PC-9 (cell line): Measurements from ENCODE around the gene RAB4A. TPM values are rescaled to one million over a fixed set of nuclear protein-coding genes. Genes with fewer than 3 reads are reported as not detected.
A peak's percentile ranks its signal among the peaks of the same experiment; 100 is the strongest.

Experiments used
- BruUV-seq: library from RNA; stranded (reverse); fragments of 400-500 nt; replicated peaks from 2 replicates; lab custom pipeline; 2021; lab: Mats Ljungman, UMichigan
- CTCF ChIA-PET: fragments of 300-600 bp; sonication (Branson Sonifier 250); formaldehyde crosslinking; loops from one replicate; lab custom pipeline; 2022; ENCODE audit warnings: antibody characterized with exemption; lab: Charles Lee
- POLR2A ChIA-PET: fragments of 300-600 bp; sonication (Branson Sonifier 250); formaldehyde crosslinking; loops from one replicate; lab custom pipeline; 2022; ENCODE audit warnings: antibody characterized with exemption; ENCODE audit not compliant: unreplicated experiment; lab: Charles Lee
- DNase-seq, 2 experiments: peaks; one replicate each; pipeline versions ENCODE4 v3.0.0 to v3.0.0-alpha.2; 2015 to 2022; ENCODE audit warnings: mixed read lengths in 1 of 2
- H2AFZ ChIP-seq: fragments of 200-600 bp; sonication (generic); 2 replicates; pipeline ENCODE4 v1.8.1; 2017; ENCODE audit warnings: antibody characterized with exemption
- H3F3A ChIP-seq: fragments of 200-600 bp; sonication (generic); 2 replicates; pipeline ENCODE4 v1.8.1; 2017; ENCODE audit warnings: antibody characterized with exemption, mild to moderate bottlenecking, low read depth; ENCODE audit not compliant: insufficient read depth
- H3K27ac ChIP-seq: fragments of 200-600 bp; sonication (generic); 2 replicates; pipeline ENCODE4 v1.6.1; 2016; ENCODE audit warnings: mixed run types
- H3K27me3 ChIP-seq: fragments of 200-600 bp; sonication (generic); 2 replicates; pipeline ENCODE4 v1.6.1; 2016; ENCODE audit warnings: low read depth, mixed run types; ENCODE audit not compliant: insufficient read depth
- H3K36me3 ChIP-seq: fragments of 200-600 bp; sonication (generic); 2 replicates; pipeline ENCODE4 v1.6.1; 2016; ENCODE audit warnings: low read depth, mixed run types
- H3K4me1 ChIP-seq: fragments of 200-600 bp; sonication (generic); replicated peaks from 2 replicates; pipeline ENCODE4 v1.6.1; 2016; ENCODE audit warnings: mixed run types; ENCODE audit not compliant: insufficient read depth
- H3K4me2 ChIP-seq: fragments of 200-600 bp; sonication (generic); 2 replicates; pipeline ENCODE4 v1.6.1; 2017; ENCODE audit warnings: mixed run types
- H3K4me3 ChIP-seq: fragments of 200-600 bp; sonication (generic); 2 replicates; pipeline ENCODE4 v1.6.1; 2016; ENCODE audit warnings: mixed run types
- H3K79me2 ChIP-seq: fragments of 200-600 bp; sonication (generic); 2 replicates; pipeline ENCODE4 v1.6.1; 2017; ENCODE audit warnings: low read depth, mixed run types
- H3K9me2 ChIP-seq: fragments of 200-600 bp; sonication (generic); 2 replicates; pipeline ENCODE4 v1.8.1; 2017; ENCODE audit warnings: mild to moderate bottlenecking; ENCODE audit not compliant: insufficient read depth
- H3K9me3 ChIP-seq: fragments of 200-600 bp; sonication (generic); 2 replicates; pipeline ENCODE4 v1.8.1; 2016; ENCODE audit warnings: low read depth; ENCODE audit not compliant: insufficient read depth
- H4K20me1 ChIP-seq: fragments of 200-600 bp; sonication (generic); 2 replicates; pipeline ENCODE4 v1.8.1; 2017; ENCODE audit not compliant: insufficient read depth
- EZH2 ChIP-seq: fragments of 200-600 bp; sonication (generic); IDR thresholded peaks from 2 replicates; pipeline ENCODE4 v1.8.0; 2017; ENCODE audit warnings: antibody characterized with exemption, low read depth
- intact Hi-C: fragments of 100-400 bp; cut with micrococcal nuclease; formaldehyde crosslinking; loops from one replicate; pipeline ENCODE4 v1.10.0; 2022; ENCODE audit not compliant: unreplicated experiment
- total RNA-seq: library from RNA; stranded (reverse); gene quantifications from 2 replicates; pipeline ENCODE4 v1.2.3, GENCODE V29; 2021
- TF ChIP-seq, protein P1 (sequence below): fragments of 200-600 bp; sonication (generic); conservative IDR thresholded peaks from 2 replicates; pipeline ENCODE4 v1.6.1; 2017; ENCODE audit warnings: mixed run types, antibody characterized with exemption, mild to moderate bottlenecking, moderate library complexity

Gene RAB4A
- total RNA-seq, 1 experiment from 2014 or later: 29.0 TPM

DNA sequence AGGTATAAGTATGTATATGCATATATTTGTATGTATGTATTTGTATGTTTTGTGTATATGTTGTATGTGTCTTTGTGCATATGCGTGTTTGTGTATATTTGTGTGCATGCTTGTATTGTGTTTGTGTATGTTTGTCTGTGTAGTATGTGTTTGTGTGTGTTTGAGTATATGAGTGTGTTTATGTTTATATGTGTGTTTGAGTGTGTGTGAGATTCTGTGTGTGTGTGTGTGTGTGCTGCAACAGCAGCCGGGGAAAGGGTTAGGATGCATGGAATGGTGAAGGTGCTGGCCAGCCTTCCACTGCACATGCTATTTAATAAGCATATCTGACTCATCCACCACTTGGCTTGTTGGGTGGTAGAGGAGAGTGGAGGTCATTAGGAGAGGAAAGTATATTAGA is 46.6 kb upstream of the RAB4A start:
- no peaks in the 10 kb centered on the region for H3K36me3 ChIP-seq
- no TSS peak for BruUV-seq
- peaks cover 7% of the 10 kb centered on the region; the same call in 1 of the 2 replicates for H3K9me3 ChIP-seq
- no peaks in the 10 kb centered on the region; the same call in 1 of the 2 replicates for H4K20me1 ChIP-seq
- no peak for DNase-seq
- intact Hi-C loops: loop anchor here (10.0 kb wide), 4 partner anchors 390 to 1090 kb away; partner anchors contain the start of gene TRIM17
- H3K4me1 ChIP-seq: peaks cover 33% of the 10 kb centered on the region
- POLR2A ChIA-PET: no interaction called here
- H3K27me3 ChIP-seq: peaks cover 24% of the 10 kb centered on the region
- no peak for TF ChIP-seq EZH2
- TF ChIP-seq, protein P1, sequence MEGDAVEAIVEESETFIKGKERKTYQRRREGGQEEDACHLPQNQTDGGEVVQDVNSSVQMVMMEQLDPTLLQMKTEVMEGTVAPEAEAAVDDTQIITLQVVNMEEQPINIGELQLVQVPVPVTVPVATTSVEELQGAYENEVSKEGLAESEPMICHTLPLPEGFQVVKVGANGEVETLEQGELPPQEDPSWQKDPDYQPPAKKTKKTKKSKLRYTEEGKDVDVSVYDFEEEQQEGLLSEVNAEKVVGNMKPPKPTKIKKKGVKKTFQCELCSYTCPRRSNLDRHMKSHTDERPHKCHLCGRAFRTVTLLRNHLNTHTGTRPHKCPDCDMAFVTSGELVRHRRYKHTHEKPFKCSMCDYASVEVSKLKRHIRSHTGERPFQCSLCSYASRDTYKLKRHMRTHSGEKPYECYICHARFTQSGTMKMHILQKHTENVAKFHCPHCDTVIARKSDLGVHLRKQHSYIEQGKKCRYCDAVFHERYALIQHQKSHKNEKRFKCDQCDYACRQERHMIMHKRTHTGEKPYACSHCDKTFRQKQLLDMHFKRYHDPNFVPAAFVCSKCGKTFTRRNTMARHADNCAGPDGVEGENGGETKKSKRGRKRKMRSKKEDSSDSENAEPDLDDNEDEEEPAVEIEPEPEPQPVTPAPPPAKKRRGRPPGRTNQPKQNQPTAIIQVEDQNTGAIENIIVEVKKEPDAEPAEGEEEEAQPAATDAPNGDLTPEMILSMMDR: no peak
- H3K4me3 ChIP-seq: no peak overlapping the region
- CTCF ChIA-PET: no interaction called here
- no peaks in the 10 kb centered on the region for H3K79me2 ChIP-seq
- peaks cover 38% of the 10 kb centered on the region for H3F3A ChIP-seq
- no peaks in the 10 kb centered on the region for H3K9me2 ChIP-seq
- H2AFZ ChIP-seq: no peak overlapping the region
- no peak overlapping the region for H3K4me2 ChIP-seq
- no peak overlapping the region for H3K27ac ChIP-seq

GRCh38 chr1:229225331-229225782 is 45.6 kb upstream of the RAB4A start:
- no peaks in the 10 kb centered on the region; the same call in 1 of the 2 replicates for H4K20me1 ChIP-seq
- no peak overlapping the region for H3K27ac ChIP-seq
- H3K36me3 ChIP-seq: no peaks in the 10 kb centered on the region
- peaks cover 22% of the 10 kb centered on the region for H3K27me3 ChIP-seq
- H3K79me2 ChIP-seq: no peaks in the 10 kb centered on the region
- no peak for DNase-seq
- no peak overlapping the region for H2AFZ ChIP-seq
- intact Hi-C loops: loop anchor here (10.0 kb wide), 4 partner anchors 391 to 1091 kb away; partner anchors contain the start of gene TRIM17
- peaks cover 6% of the 10 kb centered on the region; the same call in 1 of the 2 replicates for H3K9me3 ChIP-seq
- H3K9me2 ChIP-seq: no peaks in the 10 kb centered on the region
- H3K4me2 ChIP-seq: 0 out of 2 replicates have a peak overlapping the region, but pooled peaks have one; percentile 5
- TF ChIP-seq, protein P1: no peak
- TF ChIP-seq EZH2: no peak
- H3K4me3 ChIP-seq: no peak overlapping the region
- H3F3A ChIP-seq: peaks cover 45% of the 10 kb centered on the region
- H3K4me1 ChIP-seq: peaks cover 44% of the 10 kb centered on the region
- ChIA-PET CTCF (interaction anchor here (0.5 kb wide), 1 partner anchor 1226 kb away, joined by 4 read pairs; no protein-coding TSS in a partner anchor), POLR2A (interaction anchor here (0.6 kb wide), 1 partner anchor 539 kb away, joined by 3 read pairs; no protein-coding TSS in a partner anchor)
- BruUV-seq: no TSS peak

GRCh38 chr1:229226796-229227195 is 44.1 kb upstream of the RAB4A start:
- no peak overlapping the region for H2AFZ ChIP-seq
- no TSS peak for BruUV-seq
- TF ChIP-seq EZH2: no peak
- TF ChIP-seq, protein P1: no peak
- no peaks in the 10 kb centered on the region for H3K79me2 ChIP-seq
- H4K20me1 ChIP-seq: no peaks in the 10 kb centered on the region; the same call in 1 of the 2 replicates
- peaks cover 22% of the 10 kb centered on the region for H3K27me3 ChIP-seq
- no peak overlapping the region for H3K4me3 ChIP-seq
- H3K4me2 ChIP-seq: no peak overlapping the region
- no peak overlapping the region for H3K27ac ChIP-seq
- CTCF ChIA-PET: interaction anchor here (0.5 to 0.6 kb wide), 2 partner anchors 279 to 1689 kb away, joined by 3 to 14 read pairs; no protein-coding TSS in a partner anchor
- no peak for DNase-seq
- no peaks in the 10 kb centered on the region for H3K9me2 ChIP-seq
- H3K9me3 ChIP-seq: no peaks in the 10 kb centered on the region
- intact Hi-C loops: loop anchor here (10.0 kb wide), 4 partner anchors 392 to 1092 kb away; partner anchors contain the start of gene TRIM17
- H3F3A ChIP-seq: peaks cover 39% of the 10 kb centered on the region
- H3K36me3 ChIP-seq: no peaks in the 10 kb centered on the region
- peaks cover 45% of the 10 kb centered on the region for H3K4me1 ChIP-seq
- POLR2A ChIA-PET: no interaction called here
